HEK293T (cell line): ENCODE data around the gene KCNA2.

Experiments
- BHLHE40 ChIP-seq: fragments of 450-650 bp; IDR thresholded peaks from 2 replicates; pipeline ENCODE4 v1.6.1; 2016; ENCODE audit warnings: mild to moderate bottlenecking, moderate library complexity, borderline replicate concordance
- ELF4 ChIP-seq: fragments of 450-650 bp; IDR thresholded peaks from 2 replicates; pipeline ENCODE4 v1.6.1; 2017; ENCODE audit warnings: antibody characterized with exemption
- FOXK2 ChIP-seq: fragments of 450-650 bp; IDR thresholded peaks from 2 replicates; pipeline ENCODE4 v1.6.1; 2016; ENCODE audit warnings: mild to moderate bottlenecking
- HDGF ChIP-seq: fragments of 450-650 bp; IDR thresholded peaks from 2 replicates; pipeline ENCODE4 v1.6.1; 2017; ENCODE audit warnings: antibody characterized with exemption, borderline replicate concordance
- L3MBTL2 ChIP-seq: fragments of 450-650 bp; conservative IDR thresholded peaks from 2 replicates; pipeline ENCODE4 v1.6.1; 2016; ENCODE audit warnings: mild to moderate bottlenecking
- LEF1 ChIP-seq: fragments of 450-650 bp; IDR thresholded peaks from 2 replicates; pipeline ENCODE4 v1.6.1; 2017; ENCODE audit warnings: mild to moderate bottlenecking, borderline replicate concordance
- SP1 ChIP-seq: fragments of 450-650 bp; IDR thresholded peaks from 2 replicates; pipeline ENCODE4 v1.6.1; 2017
- ZNF384 ChIP-seq: fragments of 450-650 bp; IDR thresholded peaks from 2 replicates; pipeline ENCODE4 v1.6.1; 2016
- TF ChIP-seq, protein P1 (sequence below): fragments of 450-650 bp; IDR thresholded peaks from 2 replicates; pipeline ENCODE4 v1.6.1; 2016

DNA sequence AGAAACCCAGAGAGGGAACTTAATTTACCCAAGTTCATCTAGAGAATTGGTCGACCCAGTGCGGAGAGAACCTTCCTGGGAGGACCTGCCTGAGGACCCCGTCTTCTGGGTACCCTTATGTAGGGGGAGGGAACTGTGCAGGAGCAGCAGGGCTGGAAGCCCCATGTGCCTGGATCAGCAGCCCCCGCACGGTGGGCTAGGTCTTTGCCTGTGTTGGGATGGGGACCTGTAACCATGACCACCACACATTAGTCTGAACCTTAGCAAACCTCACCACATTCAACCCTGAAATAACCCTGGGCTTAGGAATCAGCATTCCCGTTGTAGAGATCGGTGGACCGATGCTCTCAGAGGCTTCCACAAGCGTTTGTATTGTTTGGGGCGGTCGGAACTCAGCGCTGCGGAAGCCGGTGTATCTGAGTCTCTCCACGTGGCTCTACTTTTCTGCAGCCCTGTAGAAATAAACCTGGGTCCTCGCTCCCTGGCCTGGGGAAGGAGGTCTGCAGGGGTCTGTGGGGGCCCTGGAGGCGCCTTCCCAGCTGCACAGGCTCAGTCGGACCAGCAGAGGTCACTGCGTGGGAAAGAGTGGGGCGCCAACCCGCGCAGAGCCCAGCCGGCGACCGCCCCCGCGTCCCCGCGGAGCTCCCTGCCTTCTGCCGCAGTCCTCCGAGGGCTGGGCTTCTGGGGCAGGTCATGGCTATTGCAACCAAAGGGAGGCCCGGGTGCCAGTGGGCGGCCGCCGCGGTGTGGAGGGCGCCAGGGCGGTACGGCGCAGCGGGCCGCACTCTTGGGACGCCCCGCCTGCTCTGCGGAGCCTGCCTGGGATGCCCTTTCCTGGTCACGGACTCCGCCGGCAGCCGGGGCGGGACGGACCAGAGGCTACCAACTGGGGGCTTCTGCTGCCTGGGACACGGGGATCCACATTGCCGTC is 51.0 kb downstream of the KCNA2 start:
- TF ChIP-seq HDGF (no peak), BHLHE40 (no peak), ELF4 (no peak), L3MBTL2 (no peak), SP1 (no peak), LEF1 (no peak), FOXK2 (no peak), ZNF384 (no peak)
- TF ChIP-seq, protein P1, sequence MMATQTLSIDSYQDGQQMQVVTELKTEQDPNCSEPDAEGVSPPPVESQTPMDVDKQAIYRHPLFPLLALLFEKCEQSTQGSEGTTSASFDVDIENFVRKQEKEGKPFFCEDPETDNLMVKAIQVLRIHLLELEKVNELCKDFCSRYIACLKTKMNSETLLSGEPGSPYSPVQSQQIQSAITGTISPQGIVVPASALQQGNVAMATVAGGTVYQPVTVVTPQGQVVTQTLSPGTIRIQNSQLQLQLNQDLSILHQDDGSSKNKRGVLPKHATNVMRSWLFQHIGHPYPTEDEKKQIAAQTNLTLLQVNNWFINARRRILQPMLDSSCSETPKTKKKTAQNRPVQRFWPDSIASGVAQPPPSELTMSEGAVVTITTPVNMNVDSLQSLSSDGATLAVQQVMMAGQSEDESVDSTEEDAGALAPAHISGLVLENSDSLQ: no peak
